Activated CD4-positive, alpha-beta T cell treated with anti-CD3 and anti-CD28 coated beads for 4 hours (primary cell): ENCODE results near the gene SP8.

Experiments used
- DNase-seq, 2 donors: peaks; one replicate each; pipeline ENCODE4 v3.0.0-alpha.2; 2020

The SP8 gene

DNA sequence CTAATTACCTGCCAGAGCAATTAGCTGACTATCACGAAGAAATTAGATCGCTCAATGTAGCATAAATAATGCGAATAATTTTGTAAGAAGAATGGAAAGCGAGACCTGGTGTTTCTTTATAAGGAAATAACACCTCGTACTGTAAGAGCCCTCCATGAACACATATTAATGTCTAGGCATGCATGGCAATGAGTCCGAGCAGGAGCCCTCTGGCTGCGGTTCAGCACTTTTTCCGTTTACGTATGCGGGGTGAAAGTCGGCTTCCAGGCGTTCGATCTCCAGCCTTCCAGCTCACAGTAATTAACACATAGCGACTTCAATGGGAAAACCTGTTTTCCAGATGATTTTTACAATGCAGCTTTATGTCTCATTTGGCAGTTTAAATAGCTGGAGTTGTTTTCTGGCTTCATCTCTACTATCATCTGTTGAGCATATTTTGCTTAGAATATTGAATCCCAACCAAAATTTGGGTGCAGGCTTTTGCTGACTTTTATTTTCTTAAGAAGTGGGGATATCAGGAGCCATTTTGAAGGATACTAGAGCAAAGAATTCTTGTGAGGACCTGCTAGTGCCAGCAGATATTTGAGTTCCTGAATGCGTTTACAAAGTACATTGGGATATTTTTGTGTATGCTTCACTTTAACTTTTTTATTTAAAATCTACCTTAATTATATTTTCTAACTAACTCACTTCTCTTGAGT is 7.2 kb upstream of the SP8 start:
- DNase-seq: no peak

DNA sequence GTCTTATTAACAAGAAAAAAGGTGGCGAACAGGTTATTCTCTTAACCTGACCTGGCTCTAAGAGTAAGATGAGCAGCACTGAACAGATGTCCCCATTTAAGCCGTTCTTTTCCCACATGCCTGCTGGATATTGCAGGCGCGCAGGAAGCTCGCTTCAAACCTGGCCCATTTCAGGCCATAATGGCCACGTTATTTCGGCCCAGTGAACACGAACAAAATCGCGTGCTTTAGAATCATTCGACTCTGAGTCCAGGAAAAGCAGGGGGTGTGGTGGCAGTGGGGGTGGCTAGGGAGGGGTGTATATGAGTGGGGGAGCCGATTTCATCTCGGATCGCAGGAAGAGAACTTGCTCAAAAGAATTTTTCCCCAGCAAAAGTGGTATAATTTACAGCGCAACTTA is 6.6 kb upstream of the SP8 start:
- no peak for DNase-seq

DNA sequence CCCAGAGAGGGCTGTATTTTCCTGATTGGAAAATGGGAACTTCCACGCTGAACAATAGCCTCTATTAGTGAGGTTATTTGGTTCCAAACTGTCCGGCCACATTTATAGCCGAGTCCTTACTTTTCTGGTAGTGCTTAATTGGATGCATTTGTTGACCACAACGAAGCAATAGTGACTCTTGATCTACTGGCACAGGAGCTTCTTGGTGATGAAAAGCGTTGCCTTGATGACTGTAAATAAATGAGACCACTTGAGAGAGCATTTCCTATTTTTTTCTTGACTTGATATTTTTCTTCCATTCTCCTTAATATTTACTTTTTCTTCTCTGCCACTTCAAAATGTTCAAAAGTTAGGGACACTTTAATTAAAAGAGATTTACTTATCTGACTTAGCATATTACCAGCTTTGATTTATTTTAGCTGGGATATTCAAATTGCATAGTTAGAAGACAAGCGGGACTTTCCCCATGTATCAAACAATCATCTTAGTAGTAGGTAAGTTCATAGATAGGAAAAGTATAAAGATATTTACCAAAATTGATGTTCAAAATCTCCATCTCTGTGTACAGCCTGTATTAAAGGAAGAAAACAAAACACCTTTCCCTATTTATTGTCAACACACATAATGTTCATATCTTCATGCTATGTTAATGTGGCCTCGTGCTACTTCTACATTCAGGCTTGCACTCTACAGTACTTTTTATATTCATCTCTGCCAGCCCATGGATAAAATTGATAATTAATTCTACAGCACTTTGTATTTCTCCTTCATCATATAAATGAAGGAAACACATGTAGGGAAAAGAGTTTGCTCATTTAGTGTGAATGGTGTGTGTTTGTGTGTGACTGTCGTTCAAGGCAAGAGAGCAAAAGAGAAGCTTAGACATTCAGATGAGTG is 5.1 kb upstream of the SP8 start:
- no peak for DNase-seq

DNA sequence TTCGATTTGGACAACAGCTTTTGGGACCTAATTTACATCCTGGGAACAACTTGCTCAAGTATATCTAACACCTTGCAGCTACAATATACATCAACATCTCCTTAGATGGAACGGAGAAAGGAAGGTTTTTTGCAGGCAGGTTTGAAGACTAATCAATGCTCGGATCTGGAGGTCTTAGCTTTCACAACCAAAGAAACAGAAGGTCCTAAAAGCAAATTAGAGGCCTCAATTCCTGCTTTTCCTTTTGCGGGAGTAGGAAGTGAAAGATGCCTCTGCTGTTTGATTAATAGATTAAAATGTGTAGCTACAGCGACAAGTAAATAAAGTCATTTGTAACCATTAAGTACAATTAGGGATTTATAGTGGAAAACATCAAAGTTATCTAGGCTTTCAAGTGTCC is 3.7 kb upstream of the SP8 start:
- DNase-seq: no peak

DNA sequence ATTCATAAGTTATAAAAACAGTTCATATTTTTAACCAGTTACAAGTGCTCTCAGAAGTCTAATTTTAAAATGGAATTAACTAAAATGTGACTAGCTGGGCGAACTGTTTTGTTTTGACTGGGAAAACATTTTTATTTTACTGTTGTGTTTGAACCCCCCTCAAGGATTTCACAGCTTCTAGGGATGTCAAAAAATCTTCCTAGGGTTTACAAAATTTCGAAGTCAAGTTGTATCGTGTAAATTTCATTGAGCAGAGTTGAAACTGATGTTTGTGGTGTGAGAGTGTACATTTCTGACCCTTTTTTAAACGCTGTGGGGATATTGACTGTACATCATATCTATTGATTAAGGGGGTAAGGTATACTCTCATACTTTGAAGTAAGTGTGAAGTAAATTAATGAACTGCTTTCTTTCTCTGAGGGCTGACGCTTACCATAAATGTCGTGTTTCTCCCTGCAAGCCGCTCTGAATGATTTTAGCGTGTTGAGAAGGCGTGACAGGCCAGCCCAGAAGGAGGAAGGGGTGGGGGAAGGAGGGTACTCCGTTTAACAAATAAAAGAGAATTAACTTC is 1.8 kb upstream of the SP8 start:
- no peak for DNase-seq

DNA sequence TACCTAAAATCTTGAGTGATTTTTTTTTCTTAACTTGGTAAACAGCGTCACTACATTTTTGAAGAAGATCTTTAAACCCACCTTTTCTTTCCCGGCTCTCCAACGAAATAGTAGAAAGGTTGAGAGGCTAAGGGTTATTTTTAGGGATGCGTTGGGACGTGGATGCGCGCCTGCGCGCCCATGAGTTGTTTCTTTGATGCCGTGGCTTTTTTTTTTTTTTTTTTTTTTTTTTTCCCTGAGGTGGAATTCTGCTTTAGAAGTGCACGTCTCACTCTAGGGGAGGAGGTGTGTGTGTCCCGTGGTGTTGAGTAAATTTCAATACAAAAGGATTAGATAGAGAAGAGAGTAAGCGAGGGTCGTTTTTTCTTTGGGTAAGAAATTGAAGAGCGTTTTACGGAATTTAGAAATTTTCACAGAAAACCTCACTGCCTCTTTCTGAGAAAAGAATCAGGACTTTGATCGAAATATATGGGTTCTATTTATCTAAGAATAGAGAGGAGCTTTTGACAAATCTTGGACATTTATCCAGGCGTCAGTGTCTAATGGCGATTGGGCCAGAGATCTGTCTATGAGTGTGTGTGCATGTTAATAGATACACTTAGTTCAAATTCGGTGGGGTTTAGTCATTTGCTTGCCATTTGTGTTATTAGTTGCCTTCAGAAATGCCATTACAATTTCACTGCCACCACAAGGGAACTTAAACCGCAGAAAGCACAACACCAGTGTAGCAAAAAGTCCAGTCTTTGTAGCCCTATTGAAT is 1.2 kb upstream of the SP8 start:
- no peak for DNase-seq

DNA sequence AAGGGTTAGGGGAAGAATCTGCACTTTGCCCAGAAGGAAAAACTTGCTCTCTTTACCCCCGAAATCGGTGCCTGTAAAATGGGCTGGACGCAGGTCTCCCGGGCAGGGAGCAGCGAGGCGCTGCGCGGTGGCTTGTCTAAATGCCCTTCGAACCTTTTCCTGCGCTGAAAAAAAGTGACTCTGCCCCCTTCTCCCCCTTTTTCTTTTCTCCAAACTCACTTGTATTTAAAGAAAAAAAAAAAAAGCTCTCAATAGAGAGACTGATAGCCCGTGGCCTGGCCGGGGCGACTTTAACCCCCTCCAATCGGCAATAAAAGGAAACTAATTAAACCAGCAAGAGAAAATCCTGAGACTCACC is 286 bp downstream of the SP8 start:
- DNase-seq: no peak

DNA sequence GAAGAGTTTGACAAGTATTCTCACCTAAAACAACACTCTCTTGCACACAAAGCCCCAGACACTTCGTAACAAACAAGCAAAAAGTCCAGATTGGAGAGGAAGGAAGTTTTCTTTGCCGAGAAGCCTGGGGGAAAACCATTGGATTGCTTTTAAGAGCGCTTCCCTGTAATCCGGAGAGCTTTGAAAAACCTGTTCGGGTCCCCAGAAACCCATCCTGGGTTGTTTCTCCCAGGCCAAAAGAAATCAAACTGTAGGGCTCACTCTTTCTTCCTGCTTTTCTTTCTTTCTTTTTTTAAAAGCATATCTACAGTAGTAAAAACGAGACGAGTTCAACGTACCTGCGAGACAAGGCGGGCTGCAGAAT is 655 bp downstream of the SP8 start:
- no peak for DNase-seq

DNA sequence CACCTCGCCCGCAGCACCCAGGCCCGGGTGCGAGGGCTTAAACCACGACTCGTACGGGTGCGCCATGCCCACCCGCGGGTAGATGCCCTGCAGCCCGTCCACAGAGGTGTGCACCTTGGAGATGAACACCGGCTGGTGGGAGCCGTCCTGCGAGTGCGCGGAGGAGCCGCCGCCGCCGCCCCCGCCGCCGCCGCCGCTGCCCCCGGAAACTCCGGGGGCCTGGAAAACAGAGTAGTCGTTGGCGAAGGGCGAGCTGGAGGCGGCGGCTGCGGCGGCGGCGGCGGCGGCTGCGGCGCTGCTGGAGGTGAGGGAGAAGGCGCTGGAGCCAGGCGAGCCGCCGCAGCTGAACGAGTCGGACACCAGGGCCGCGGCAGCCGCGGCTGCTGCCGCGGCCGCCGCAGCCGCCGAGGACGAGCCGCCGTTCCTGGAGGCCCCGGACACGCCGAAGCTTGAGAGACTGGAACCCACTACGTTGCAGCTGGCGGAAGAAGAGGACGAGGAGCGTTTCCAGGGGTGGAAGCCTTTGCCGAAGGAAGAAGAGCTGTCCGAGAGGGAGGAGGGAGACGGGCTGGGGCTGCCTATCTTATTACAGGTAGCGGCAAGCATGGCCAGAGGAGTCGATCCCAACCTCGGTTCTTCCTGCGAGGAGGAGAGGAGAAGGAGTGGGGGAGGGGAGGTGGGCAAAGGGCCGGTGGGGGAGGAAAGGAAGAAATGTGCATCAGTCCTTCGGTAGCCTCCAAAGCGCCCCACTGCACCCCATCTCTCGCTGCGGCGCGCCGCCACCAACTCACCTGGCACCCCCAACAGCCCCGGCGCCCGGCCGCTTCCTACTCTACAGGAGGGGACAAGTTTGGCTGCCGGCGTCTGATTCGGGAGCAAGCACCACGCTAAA is 1.3 kb downstream of the SP8 start:
- DNase-seq: no peak

DNA sequence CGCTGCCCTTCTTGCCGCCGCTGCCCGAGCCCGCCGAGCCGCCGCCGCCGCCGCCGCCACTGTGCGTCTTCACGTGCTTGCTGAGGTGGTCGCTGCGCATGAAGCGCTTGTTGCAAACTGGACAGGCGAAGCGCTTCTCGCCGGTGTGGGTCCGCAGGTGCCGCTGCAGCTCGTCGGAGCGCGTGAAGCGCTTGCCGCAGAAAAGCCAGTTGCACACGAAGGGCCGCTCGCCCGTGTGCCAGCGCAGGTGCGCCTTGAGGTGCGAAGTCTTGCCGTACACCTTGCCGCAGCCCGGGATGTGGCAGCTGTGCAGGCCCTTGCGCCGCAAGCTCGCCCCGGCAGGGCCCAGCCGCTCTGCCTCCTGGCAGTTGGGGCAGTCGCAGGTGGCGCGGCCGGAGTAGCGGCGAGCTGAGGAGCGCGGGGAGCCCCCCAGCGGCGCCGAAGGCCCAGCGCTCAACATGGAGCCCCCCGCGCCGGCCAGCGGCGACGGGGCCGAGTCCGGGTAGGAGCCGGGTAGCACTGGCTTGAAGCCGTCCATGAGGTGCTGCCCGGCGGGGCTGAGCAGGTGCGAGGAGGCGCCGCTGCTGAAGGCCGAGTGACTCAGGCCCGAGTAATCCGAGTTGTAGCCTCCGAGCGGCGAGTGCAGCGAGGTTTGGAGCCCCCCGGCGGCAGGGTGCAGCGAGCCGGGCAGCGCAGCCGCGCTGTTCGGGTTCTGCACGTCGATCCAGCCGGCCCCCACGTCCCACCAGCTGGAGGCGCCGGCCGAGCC is 2.1 kb downstream of the SP8 start:
- no peak for DNase-seq

DNA sequence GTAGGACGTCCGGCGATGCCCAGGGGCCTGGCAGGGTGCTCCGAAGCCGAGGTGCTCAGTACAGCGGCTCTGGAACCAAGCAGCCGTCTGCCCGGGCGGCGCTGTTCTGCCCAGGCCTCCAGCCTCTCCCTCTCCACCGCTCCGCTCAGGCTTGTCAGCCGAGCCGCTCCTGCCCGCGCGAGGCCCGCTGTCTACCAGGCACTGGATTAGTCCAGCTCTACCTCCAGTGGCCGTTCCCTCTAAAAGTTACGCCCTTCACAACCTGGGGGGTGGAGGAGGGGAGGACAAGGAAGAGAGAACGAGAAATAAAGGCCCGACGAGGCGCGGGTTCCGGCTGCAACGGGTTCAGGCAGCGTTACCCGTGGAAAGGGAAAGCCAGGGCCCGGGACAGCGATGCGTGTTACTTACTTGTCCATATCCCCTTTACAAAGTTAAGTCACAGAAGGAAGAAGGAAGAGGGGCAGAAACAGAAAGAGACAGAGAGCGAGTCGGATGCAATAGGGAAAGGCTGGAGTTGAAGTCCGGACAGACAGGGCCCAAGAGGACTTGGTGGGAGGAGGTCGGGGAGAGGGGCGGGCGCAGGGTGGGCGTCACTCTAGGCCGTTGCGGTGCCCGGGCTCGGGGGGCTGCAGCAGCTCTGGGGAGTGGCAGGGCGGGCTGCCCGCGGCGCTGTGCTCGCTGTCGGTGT is 2.8 kb downstream of the SP8 start:
- no peak for DNase-seq

DNA sequence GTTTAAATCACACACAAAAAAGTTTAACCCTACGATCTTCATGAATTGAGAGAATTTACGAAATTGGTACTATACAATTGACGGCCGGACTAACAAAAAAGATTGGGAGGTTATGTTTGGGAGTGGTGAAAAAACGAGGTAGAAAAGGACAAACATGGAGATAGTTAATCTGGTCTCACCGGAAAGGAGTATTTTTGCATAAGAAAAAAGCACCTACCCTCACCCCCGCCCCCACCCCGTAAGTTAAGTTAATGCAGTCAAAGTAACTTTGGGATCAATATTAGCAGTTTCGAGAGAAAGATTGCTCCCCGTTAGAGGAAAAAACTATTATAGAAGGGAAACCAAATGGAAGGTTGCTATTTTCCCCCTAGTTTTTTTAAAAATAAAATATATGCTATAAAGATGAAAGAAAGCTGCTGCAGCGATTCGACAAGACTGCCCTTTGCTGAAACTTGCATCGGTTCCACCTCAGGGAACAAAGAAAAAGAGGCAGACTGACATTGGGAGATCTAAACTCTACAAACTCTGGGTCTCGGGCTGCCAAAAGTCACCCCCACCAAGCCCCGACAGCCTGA is 3.5 kb downstream of the SP8 start:
- DNase-seq: no peak

DNA sequence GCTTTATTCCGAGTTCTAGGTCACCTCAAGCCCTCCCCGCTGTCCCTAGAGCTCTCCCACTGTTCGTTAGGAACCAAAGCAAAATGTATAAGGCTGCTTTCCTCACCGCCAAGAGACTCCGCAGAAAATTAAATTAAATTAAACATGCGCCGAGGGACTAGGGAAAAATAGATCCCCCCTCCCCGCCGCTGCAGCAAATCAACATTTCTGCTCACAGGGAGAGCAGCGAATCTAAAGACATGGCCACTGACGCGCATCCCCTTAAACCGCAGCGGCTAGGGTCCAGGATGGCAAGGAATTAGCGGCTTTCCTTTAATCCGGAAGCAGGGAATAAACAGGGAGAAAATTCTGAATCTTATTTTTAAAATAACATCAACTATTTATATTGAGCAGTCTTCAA is 7.6 kb downstream of the SP8 start:
- DNase-seq: no peak

DNA sequence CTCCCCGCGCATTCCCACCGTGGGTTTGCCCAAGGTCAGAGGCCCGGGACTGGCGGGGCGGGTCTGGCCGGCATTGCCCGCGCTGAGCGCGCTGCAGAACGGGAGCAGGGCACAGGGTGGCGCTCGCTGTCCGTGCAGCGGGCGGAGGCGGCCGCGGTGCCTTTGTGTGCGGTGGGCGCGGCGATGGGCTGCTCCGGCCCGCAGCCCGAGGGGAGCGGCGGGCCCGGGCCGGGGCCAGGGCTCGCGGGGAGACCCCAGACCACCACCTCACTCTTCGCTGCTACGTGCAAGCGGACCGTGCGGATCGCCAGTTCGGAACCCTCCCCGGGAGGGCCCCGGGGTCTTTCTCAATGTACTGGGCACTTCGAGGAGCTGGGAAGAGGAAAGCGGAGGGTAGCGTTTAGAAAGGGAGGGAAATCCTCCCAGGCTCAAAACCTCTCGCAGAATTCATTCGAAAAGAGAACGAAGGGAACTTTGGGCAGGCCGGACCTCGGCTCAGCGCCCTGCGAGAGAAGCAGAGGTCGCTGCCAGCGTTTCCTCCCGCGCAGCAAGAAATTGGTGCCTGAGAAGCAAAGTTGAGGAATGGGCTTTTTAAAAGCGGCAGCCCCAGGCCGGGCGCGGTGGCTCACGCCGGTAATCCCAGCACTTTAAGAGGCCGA is 8.5 kb downstream of the SP8 start:
- no peak for DNase-seq

DNA sequence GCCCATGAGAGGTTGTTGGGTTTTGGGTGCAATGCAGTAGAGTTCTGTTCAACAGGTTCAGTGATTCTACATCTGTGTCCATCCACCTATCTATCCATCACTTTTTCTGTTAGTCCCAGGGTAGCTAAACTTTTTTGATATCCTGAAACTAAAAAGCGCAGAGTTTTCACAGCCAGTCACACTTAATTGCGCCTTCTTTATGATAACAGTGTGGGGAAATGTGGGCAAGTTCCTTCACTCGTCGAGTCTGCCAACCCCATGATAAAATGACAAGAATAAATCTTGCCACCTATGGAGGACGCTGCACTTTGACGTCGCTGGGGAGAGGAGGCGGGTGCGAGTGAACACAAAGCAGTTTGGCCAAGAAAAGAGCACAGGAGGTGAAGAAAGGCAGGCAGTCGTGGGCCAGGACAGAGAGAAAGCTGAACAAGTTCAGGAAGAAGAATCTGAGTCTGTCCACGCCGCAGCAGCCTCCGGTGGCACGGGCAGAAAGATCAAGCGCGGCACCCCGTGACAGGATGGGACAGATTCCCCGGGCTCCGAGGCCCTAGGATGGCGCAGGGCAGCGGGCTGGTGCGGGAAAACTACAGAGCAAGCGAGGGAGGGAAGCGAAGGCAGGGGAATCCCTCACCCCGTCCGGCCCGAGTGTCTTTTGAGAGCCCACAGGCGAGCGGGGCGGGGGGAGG is 9.2 kb downstream of the SP8 start:
- DNase-seq: no peak

DNA sequence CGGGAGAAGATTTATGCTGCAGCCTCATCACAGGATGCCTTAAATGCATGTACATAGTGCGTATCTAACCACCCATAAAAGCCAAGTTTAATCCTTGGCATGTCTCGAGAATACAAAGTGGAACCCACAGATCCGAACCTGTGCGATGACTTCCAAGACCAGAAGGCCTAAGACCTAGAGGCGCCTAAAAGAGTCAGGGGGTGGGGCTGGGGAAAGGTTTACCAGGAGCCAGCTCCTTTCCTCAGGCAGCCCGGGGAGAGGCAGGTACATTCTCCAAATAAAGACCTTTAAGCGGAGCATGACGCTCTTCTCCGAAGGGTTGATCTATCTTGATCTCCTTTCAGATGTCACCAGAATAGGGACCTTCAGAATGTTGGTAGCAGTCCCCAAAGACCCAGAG is 9.7 kb downstream of the SP8 start:
- no peak for DNase-seq

DNA sequence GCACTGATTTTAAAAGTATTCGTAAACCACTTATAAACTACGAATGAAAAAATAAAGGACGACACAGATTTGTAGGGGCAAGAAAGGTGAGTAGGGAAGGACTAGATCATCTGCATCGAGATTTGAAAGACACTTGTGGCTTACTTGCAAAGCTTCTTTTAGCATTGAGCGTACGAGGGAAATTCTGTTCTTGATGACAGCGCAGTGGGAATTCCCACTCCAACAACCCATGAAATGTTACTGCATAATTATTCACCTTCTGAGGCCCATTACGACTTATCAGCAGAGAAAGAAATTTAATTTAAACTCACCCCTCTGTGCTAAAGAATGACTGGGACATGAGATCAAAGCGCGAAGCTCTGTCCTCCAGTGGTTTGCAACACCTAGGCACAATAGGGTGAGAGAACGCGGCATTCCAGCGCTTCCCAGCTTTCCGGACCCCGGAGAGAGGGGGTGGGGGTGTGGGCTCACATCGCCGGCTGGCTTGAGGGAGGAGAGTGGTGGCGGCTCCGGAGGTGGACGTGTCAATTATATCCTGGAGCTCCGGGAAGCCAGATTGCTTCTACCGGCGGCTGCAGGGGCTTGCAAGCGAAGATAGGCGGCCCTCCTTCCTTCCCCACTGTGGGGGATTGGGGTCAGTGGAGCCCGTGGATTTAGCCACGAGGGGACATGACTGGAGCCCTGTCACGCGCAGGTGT is 10.3 kb downstream of the SP8 start:
- DNase-seq: no peak

DNA sequence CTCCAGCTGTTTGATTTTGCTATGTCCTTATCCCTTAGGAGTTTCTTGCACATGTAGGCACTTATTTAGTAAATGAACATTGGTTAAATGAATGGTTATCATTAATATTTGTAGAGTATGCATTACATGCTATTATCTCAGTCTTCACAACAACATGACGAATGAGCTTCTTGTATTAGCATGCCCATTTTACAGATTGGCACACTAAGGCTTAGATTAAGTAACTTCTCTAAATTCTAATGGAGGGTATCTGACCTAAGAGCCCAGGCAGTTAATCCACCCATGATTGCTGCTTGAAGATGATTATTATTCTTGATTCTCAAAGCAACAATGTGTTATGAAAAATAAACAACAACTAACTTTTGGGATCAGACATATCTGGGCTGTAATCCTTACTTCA is 32.7 kb downstream of the SP8 start:
- no peak for DNase-seq

DNA sequence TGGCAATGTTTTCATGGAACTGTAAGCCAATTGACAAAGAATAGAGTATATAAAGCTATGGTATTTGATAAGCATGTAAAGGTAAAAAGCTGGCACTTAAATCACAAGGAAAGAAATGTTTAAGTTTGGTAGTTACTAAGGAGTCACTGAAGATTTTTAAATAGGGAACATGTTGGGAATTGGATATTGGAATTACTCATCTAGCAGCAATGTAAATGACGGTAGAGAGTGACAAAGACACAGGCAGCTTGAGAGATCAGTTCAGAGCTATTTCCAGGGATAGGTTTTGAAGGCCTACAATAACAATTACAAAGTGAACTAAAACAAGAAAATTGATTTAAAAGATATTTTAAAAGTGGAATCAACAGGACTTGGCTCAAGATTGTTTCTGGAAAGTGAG is 36.8 kb downstream of the SP8 start:
- DNase-seq: no peak
